ENCODE measurements around the gene ZMAT5.

Gene ZMAT5

GRCh38 chr22:29706486-29706885, 60.3 kb downstream of the ZMAT5 start:
- no peak for DNase-seq (ENCODE audit: low read depth)

- no peak for DNase-seq (ENCODE audit: low read depth)
Measured at GRCh38 chr22:29705651-29706050, 61.2 kb downstream of the ZMAT5 start.

GRCh38 chr22:29704528-29705285, 62.1 kb downstream of the ZMAT5 start:
- no peak for DNase-seq (ENCODE audit: low read depth)

GRCh38 chr22:29703569-29704195, 63.1 kb downstream of the ZMAT5 start:
- DNase-seq (ENCODE audit: low read depth): no peak

GRCh38 chr22:29702931-29703501, 63.8 kb downstream of the ZMAT5 start:
- DNase-seq (ENCODE audit: low read depth): no peak

GRCh38 chr22:29702000-29702930, 64.5 kb downstream of the ZMAT5 start:
- DNase-seq (ENCODE audit: low read depth): no peak

- no peak for DNase-seq (ENCODE audit: low read depth)
Measured at GRCh38 chr22:29701155-29701999, 65.4 kb downstream of the ZMAT5 start.

GRCh38 chr22:29700900-29701154, 66.0 kb downstream of the ZMAT5 start:
- DNase-seq (ENCODE audit: low read depth): no peak

GRCh38 chr22:29700206-29700899, 66.5 kb downstream of the ZMAT5 start:
- DNase-seq (ENCODE audit: low read depth): no peak

GRCh38 chr22:29697853-29698598, 68.8 kb downstream of the ZMAT5 start:
- DNase-seq (ENCODE audit: low read depth): no peak

- DNase-seq (ENCODE audit: low read depth): no peak
Measured at GRCh38 chr22:29695129-29695926, 71.5 kb downstream of the ZMAT5 start.

- no peak for DNase-seq (ENCODE audit: low read depth)
Measured at GRCh38 chr22:29693671-29694070, 73.1 kb downstream of the ZMAT5 start.

- DNase-seq (ENCODE audit: low read depth): no peak
Measured at GRCh38 chr22:29693161-29693560, 73.6 kb downstream of the ZMAT5 start.

GRCh38 chr22:29692327-29692640, 74.5 kb downstream of the ZMAT5 start:
- DNase-seq (ENCODE audit: low read depth): no peak

- DNase-seq (ENCODE audit: low read depth): no peak
Measured at GRCh38 chr22:29691636-29692326, 75.0 kb downstream of the ZMAT5 start.

GRCh38 chr22:29690476-29690875, 76.3 kb downstream of the ZMAT5 start:
- DNase-seq (ENCODE audit: low read depth): no peak

- DNase-seq (ENCODE audit: low read depth): no peak
Measured at GRCh38 chr22:29689880-29690213, 77.0 kb downstream of the ZMAT5 start.

GRCh38 chr22:29689206-29689879, 77.5 kb downstream of the ZMAT5 start:
- no peak for DNase-seq (ENCODE audit: low read depth)

- no peak for DNase-seq (ENCODE audit: low read depth)
Measured at GRCh38 chr22:29684244-29684643, 82.6 kb downstream of the ZMAT5 start.
